H1 (cell line): ENCODE results near the gene SLC24A3. TPM values are rescaled to one million over a fixed set of nuclear protein-coding genes. Genes with fewer than 3 reads are reported as not detected.

ENCODE experiments used
- CTCF ChIA-PET: fragments of 300-600 bp; sonication (Branson Sonifier 250); formaldehyde crosslinking; loops from one replicate; lab custom pipeline; 2021; ENCODE audit not compliant: partially characterized antibody; lab: Charles Lee
- POLR2A ChIA-PET: fragments of 300-600 bp; sonication (Branson Sonifier 250); formaldehyde crosslinking; loops from one replicate; lab custom pipeline; 2021; ENCODE audit warnings: inconsistent platforms; ENCODE audit not compliant: partially characterized antibody; lab: Charles Lee
- DNase-seq, 2 experiments: peaks; one replicate each; pipeline versions ENCODE4 v3.0.0 to v3.0.0-alpha.2; 2010 to 2022; ENCODE audit warnings: low spot score in 2 of 2, low read depth in 1 of 2, mixed read lengths in 1 of 2
- FAIRE-seq: peaks from 2 replicates; lab custom pipeline; 2011; peaks lifted over from hg19 to GRCh38; lab: Jason Lieb, UNC
- H2AFZ ChIP-seq: 2 replicates; pipeline ENCODE4 v1.8.1; 2012; ENCODE audit warnings: low read length, inconsistent platforms
- H2AK5ac ChIP-seq: 2 replicates; pipeline ENCODE4 v1.6.1; 2013; ENCODE audit warnings: low read depth, low read length
- H2BK120ac ChIP-seq: replicated peaks from 2 replicates; pipeline ENCODE3; 2013; ENCODE audit warnings: low read depth, low read length, inconsistent platforms
- H2BK12ac ChIP-seq: 2 replicates; pipeline ENCODE4 v1.6.1; 2013; ENCODE audit warnings: low read depth, low read length
- H2BK15ac ChIP-seq: 2 replicates; pipeline ENCODE4 v1.6.1; 2013; ENCODE audit warnings: low read length
- H2BK20ac ChIP-seq: 2 replicates; pipeline ENCODE4 v1.6.1; 2013; ENCODE audit warnings: low read length
- H2BK5ac ChIP-seq: 2 replicates; pipeline ENCODE4 v1.6.1; 2013; ENCODE audit warnings: low read depth, low read length
- H3K14ac ChIP-seq: 2 replicates; pipeline ENCODE4 v1.6.1; 2013; ENCODE audit warnings: inconsistent platforms; ENCODE audit not compliant: insufficient read length
- H3K18ac ChIP-seq: 2 replicates; pipeline ENCODE4 v1.6.1; 2013; ENCODE audit warnings: low read length; ENCODE audit errors: extremely low read depth
- H3K23ac ChIP-seq: 2 replicates; pipeline ENCODE4 v1.6.1; 2013; ENCODE audit warnings: inconsistent platforms; ENCODE audit not compliant: insufficient read length
- H3K23me2 ChIP-seq: 2 replicates; pipeline ENCODE4 v1.6.1; 2013; ENCODE audit warnings: low read depth, low read length
- H3K27ac ChIP-seq: 2 replicates; pipeline ENCODE4 v1.6.1; 2011; ENCODE audit warnings: low read depth, low read length, inconsistent platforms
- H3K27me3 ChIP-seq, 4 experiments: replicated peaks in 1 of 4; 1 replicate in 1 of 4; 2 replicates in 3 of 4; pipeline versions ENCODE4 v1.6.1 to v1.8.1; 2011 to 2013; ENCODE audit warnings: low read length in 3 of 4, mild to moderate bottlenecking in 3 of 4, inconsistent platforms in 2 of 4, mixed read lengths in 2 of 4, moderate library complexity in 1 of 4; ENCODE audit not compliant: control insufficient read depth in 3 of 4, insufficient read depth in 3 of 4; ENCODE audit errors: extremely low read depth in 1 of 4
- H3K36me3 ChIP-seq, 4 experiments: 2 replicates each; pipeline versions ENCODE4 v1.6.1 to v1.8.1; 2011 to 2013; ENCODE audit warnings: mild to moderate bottlenecking in 4 of 4, low read length in 3 of 4, moderate library complexity in 2 of 4, control low read depth in 1 of 4, inconsistent platforms in 1 of 4; ENCODE audit not compliant: insufficient read depth in 4 of 4, control insufficient read depth in 2 of 4
- H3K4ac ChIP-seq: replicated peaks from 2 replicates; pipeline ENCODE3; 2013; ENCODE audit warnings: low read length, low read depth, mixed read lengths, inconsistent platforms; ENCODE audit not compliant: insufficient read length
- H3K4me1 ChIP-seq, 4 experiments: replicated peaks in 1 of 4; 1 replicate in 1 of 4; 2 replicates in 3 of 4; pipeline versions ENCODE4 v1.6.1 to v1.8.1; 2011 to 2013; ENCODE audit warnings: low read length in 3 of 4, inconsistent platforms in 2 of 4, mixed read lengths in 1 of 4; ENCODE audit not compliant: insufficient read depth in 4 of 4, control insufficient read depth in 3 of 4
- H3K4me2 ChIP-seq, 2 experiments: 2 replicates each; pipeline versions ENCODE4 v1.6.1 to v1.8.1; 2011 to 2013; ENCODE audit warnings: low read depth in 2 of 2, low read length in 2 of 2, control low read depth in 1 of 2, inconsistent platforms in 1 of 2, mild to moderate bottlenecking in 1 of 2; ENCODE audit not compliant: insufficient read depth in 1 of 2
- H3K4me3 ChIP-seq, 4 experiments: fragments of 200-600, 300-600 bp in 1 of 4; sonication (generic), shearing (Covaris generic), sonication (Bioruptor Twin) in 1 of 4; 2 replicates each; pipeline versions ENCODE4 v1.5.1 to v1.8.1; 2011 to 2016; ENCODE audit warnings: low read length in 4 of 4, low read depth in 3 of 4, control low read depth in 2 of 4, inconsistent platforms in 2 of 4, mild to moderate bottlenecking in 2 of 4, mixed read lengths in 1 of 4, moderate library complexity in 1 of 4; ENCODE audit not compliant: insufficient read depth in 2 of 4; ENCODE audit errors: extremely low read depth in 1 of 4
- H3K56ac ChIP-seq: replicated peaks from 2 replicates; pipeline ENCODE3; 2013; ENCODE audit warnings: low read depth, mild to moderate bottlenecking, mixed read lengths, low read length, inconsistent platforms; ENCODE audit not compliant: insufficient read length
- H3K79me1 ChIP-seq: 2 replicates; pipeline ENCODE4 v1.6.1; 2013; ENCODE audit warnings: low read depth, low read length, control low read depth
- H3K79me2 ChIP-seq, 2 experiments: 2 replicates each; pipeline versions ENCODE4 v1.6.1 to v1.8.1; 2012 to 2013; ENCODE audit warnings: low read length in 2 of 2, mild to moderate bottlenecking in 2 of 2, inconsistent platforms in 1 of 2; ENCODE audit not compliant: insufficient read depth in 2 of 2, control insufficient read depth in 1 of 2
- H3K9ac ChIP-seq, 4 experiments: replicated peaks in 1 of 4; 1 replicate in 1 of 4; 2 replicates in 3 of 4; pipeline versions ENCODE4 v1.6.1 to v1.8.1; 2011 to 2013; ENCODE audit warnings: low read depth in 3 of 4, low read length in 3 of 4, control low read depth in 2 of 4, mild to moderate bottlenecking in 2 of 4, moderate library complexity in 2 of 4, inconsistent platforms in 1 of 4; ENCODE audit errors: extremely low read depth in 1 of 4
- H3K9me3 ChIP-seq, 2 experiments: 2 replicates each; pipeline versions ENCODE4 v1.6.1 to v1.8.1; 2012 to 2013; ENCODE audit warnings: mild to moderate bottlenecking in 2 of 2, moderate library complexity in 2 of 2, control low read depth in 1 of 2, inconsistent platforms in 1 of 2, low read depth in 1 of 2, low read length in 1 of 2, mixed read lengths in 1 of 2; ENCODE audit not compliant: insufficient read depth in 2 of 2
- H4K20me1 ChIP-seq, 2 experiments: replicated peaks in 1 of 2; 2 replicates each; pipeline versions ENCODE3 to v1.8.1; 2011 to 2013; ENCODE audit warnings: inconsistent platforms in 2 of 2, low read length in 2 of 2, mild to moderate bottlenecking in 1 of 2; ENCODE audit not compliant: insufficient read depth in 2 of 2, control insufficient read depth in 1 of 2
- H4K5ac ChIP-seq: 2 replicates; pipeline ENCODE4 v1.6.1; 2013; ENCODE audit warnings: low read length, low read depth, mixed read lengths, inconsistent platforms; ENCODE audit not compliant: insufficient read length
- H4K8ac ChIP-seq: 2 replicates; pipeline ENCODE4 v1.8.0; 2013; ENCODE audit warnings: mild to moderate bottlenecking, moderate library complexity, low read length, inconsistent platforms; ENCODE audit not compliant: insufficient read depth; ENCODE audit errors: extremely low read depth
- H4K91ac ChIP-seq: replicated peaks from 2 replicates; pipeline ENCODE3; 2013; ENCODE audit warnings: low read length, mixed read lengths, inconsistent platforms; ENCODE audit not compliant: insufficient read length
- ATF2 ChIP-seq: IDR thresholded peaks from 2 replicates; pipeline ENCODE4 v1.6.1; 2012; ENCODE audit warnings: low read length, inconsistent platforms
- BCL11A ChIP-seq, 2 experiments: IDR thresholded peaks; one replicate each; pipeline ENCODE4 v1.6.1; 2011; ENCODE audit warnings: low read depth in 2 of 2, low read length in 2 of 2, mild to moderate bottlenecking in 2 of 2
- BRCA1 ChIP-seq: IDR thresholded peaks from 2 replicates; pipeline ENCODE4 v1.6.1; 2012; ENCODE audit warnings: low read depth, low read length, improper control_type of control experiment
- CBX8 ChIP-seq: fragments of 300-800, 300-1000 bp; sonication (generic); IDR thresholded peaks from 2 replicates; pipeline ENCODE4 v1.7.1; 2016; ENCODE audit warnings: low read depth, low read length, borderline replicate concordance
- CHD1 ChIP-seq: IDR thresholded peaks from 2 replicates; pipeline ENCODE4 v1.6.1; 2012; ENCODE audit warnings: low read depth, low read length, improper control_type of control experiment
- HDAC6 ChIP-seq: IDR thresholded peaks from one replicate; pipeline ENCODE4 v1.7.1; 2012; ENCODE audit warnings: low read depth, mild to moderate bottlenecking, inconsistent platforms, low read length, moderate library complexity
- POU5F1 ChIP-seq: IDR thresholded peaks from 2 replicates; pipeline ENCODE4 v1.6.1; 2011; ENCODE audit warnings: low read depth, mild to moderate bottlenecking, low read length, moderate library complexity
- RAD21 ChIP-seq, 2 experiments: IDR thresholded peaks in 1 of 2; conservative IDR thresholded peaks in 1 of 2; 2 replicates each; pipeline ENCODE4 v1.6.1; 2011; ENCODE audit warnings: low read depth in 2 of 2, low read length in 2 of 2, improper control_type of control experiment in 1 of 2, inconsistent platforms in 1 of 2, mild to moderate bottlenecking in 1 of 2, moderate library complexity in 1 of 2
- SIX5 ChIP-seq: IDR thresholded peaks from 2 replicates; pipeline ENCODE4 v1.6.1; 2011; ENCODE audit warnings: mild to moderate bottlenecking, low read depth, low read length
- TAF1 ChIP-seq: IDR thresholded peaks from 2 replicates; pipeline ENCODE4 v1.6.1; 2011; ENCODE audit warnings: mild to moderate bottlenecking, low read depth, low read length
- TEAD4 ChIP-seq: IDR thresholded peaks from 2 replicates; pipeline ENCODE4 v1.6.1; 2012; ENCODE audit warnings: low read depth, low read length, inconsistent platforms, mixed read lengths
- YY1 ChIP-seq: IDR thresholded peaks from 2 replicates; pipeline ENCODE4 v1.6.1; 2011; ENCODE audit warnings: low read depth, mild to moderate bottlenecking, low read length
- ZNF274 ChIP-seq: IDR thresholded peaks from 2 replicates; pipeline ENCODE4 v1.7.0; 2012; ENCODE audit warnings: low read length, borderline replicate concordance; ENCODE audit errors: extremely low read depth
- WGBS, 2 experiments: shearing (Covaris generic) in 1 of 2; methylation state at CpG; one replicate each; pipeline versions ENCODE4 v1.1.6 to v1.1.7; 2013 to 2015; ENCODE audit warnings: low lambda C conversion rate in 2 of 2, mixed read lengths in 2 of 2, inconsistent platforms in 1 of 2, low coverage in 1 of 2, missing lambda C conversion rate in 1 of 2; ENCODE audit not compliant: insufficient replicate concordance in 2 of 2, insufficient coverage in 1 of 2, insufficient read length in 1 of 2; ENCODE audit errors: extremely low coverage in 1 of 2, missing lambda C conversion rate in 1 of 2; 5-methylcytosine and 5-hydroxymethylcytosine counted together
- polyA plus RNA-seq, 7 experiments: library from polyadenylated mRNA; depleted of rRNA in 3 of 7; stranded (reverse) in 5 of 7; unstranded in 2 of 7; fragments of >200 nt in 5 of 7; fragments of 200-250 nt in 2 of 7; gene quantifications; 1 replicate in 5 of 7; 2 replicates in 1 of 7; 4 replicates in 1 of 7; pipeline versions ENCODE4 v1.2.1 to v1.2.3, GENCODE V29; 2011 to 2013; ENCODE audit warnings: missing spikeins in 2 of 7, mixed read lengths in 2 of 7
- total RNA-seq: library from RNA; stranded (reverse); fragmentation: NEBNext Ultra II Directional; extraction: Animal tissue kit (Norgen Biotek cat#: 25700); gene quantifications from 2 replicates; pipeline ENCODE4 v1.2.1, GENCODE V29; 2021

The SLC24A3 gene
- total and polyA plus RNA-seq, 2 of the 8 experiments (the other 6 are each of a cell fraction or from before 2014, with no cell fraction given) = 4.5 to 6.3 TPM

- no peak for DNase-seq
- H4K20me1 ChIP-seq = no peaks in the 10 kb centered on the region
- no peak overlapping the region for H3K23ac ChIP-seq
- H3K4me3 ChIP-seq = no peak overlapping the region
- WGBS, 2 experiments = 91% methylated on average over 1 of the region's 1 CpG; no CpG with 5 or more reads in 1 of the 2 experiments
- no peak overlapping the region for H3K14ac ChIP-seq
- no peak overlapping the region for H4K5ac ChIP-seq
- no peak overlapping the region for H3K56ac ChIP-seq
- no peaks in the 10 kb centered on the region; the same call in 1 of the 2 replicates for H3K79me1 ChIP-seq
- no peak overlapping the region for H2BK5ac ChIP-seq
- no peak overlapping the region for H2AFZ ChIP-seq
- FAIRE-seq = no peak
- no peak overlapping the region for H3K18ac ChIP-seq
- H3K9me3 ChIP-seq = peaks cover 4 to 9% of the 10 kb centered on the region in 2 experiments; a peak in 2 of 4 replicates
- no peak overlapping the region for H2BK20ac ChIP-seq
- no peak overlapping the region for H3K4me2 ChIP-seq
- no peak overlapping the region for H2AK5ac ChIP-seq
- H3K79me2 ChIP-seq = no peaks in the 10 kb centered on the region
- H2BK12ac ChIP-seq = no peak overlapping the region
- ChIA-PET CTCF (no interaction called here), POLR2A (no interaction called here)
- H2BK15ac ChIP-seq = no peak overlapping the region
- peaks cover 0 to 5% (median 2%) of the 10 kb centered on the region in 4 experiments; a peak in 3 of 7 replicates for H3K4me1 ChIP-seq
- H4K8ac ChIP-seq = no peak overlapping the region
- H4K91ac ChIP-seq = no peak overlapping the region
- no peak overlapping the region for H3K27ac ChIP-seq
- H3K9ac ChIP-seq = no peak overlapping the region
- no peaks in the 10 kb centered on the region; a peak in 1 of 7 replicates for H3K27me3 ChIP-seq
- H3K23me2 ChIP-seq = no peaks in the 10 kb centered on the region
- no peak overlapping the region for H3K4ac ChIP-seq
- H3K36me3 ChIP-seq = no peaks in the 10 kb centered on the region
- no peak overlapping the region for H2BK120ac ChIP-seq
- TF ChIP-seq TEAD4 (no peak), POU5F1 (no peak), BCL11A (IDR thresholded peaks at IDR 0.05; ENCODE audit: low read depth in 2 of 2, low read length in 2 of 2) (no peak), TAF1 (no peak), ZNF274 (no peak), SIX5 (no peak), HDAC6 (no peak), CHD1 (no peak), ATF2 (no peak), BRCA1 (no peak), RAD21 (IDR thresholded peaks at IDR 0.05 in 1 of 2, conservative IDR thresholded peaks at IDR 0.05 in 1 of 2; ENCODE audit: low read depth in 2 of 2, low read length in 2 of 2) (no peak), YY1 (no peak), CBX8 (no peak)
These were observed 534.0 kb downstream of the SLC24A3 start for GRCh38 chr20:19746396-19746795.
